Fibroblast of skin of back (primary cell): ENCODE results near the gene SACM1L.

ENCODE experiments used
- DNase-seq: peaks from one replicate; pipeline ENCODE4 v3.0.0-alpha.2; 2013

Gene SACM1L

DNA sequence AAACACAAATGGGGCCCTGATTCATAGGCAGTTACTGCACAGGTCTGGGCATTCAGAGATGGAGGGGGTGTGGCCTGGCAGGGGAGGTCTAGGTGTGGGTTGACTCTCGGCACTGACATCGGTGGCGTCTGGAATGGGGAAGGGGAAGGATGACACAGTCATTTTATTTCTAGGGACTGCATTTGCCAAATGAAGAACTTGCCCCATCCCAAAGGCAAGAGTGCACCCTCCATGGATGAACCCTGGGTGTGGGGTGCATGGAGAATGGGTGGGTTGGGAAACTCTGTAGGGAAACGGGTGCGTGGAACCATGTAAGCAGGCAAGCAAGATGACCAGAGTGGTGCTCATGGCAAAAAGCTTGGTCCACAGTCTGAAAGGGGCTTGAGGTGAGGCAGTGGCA is 82.6 kb downstream of the SACM1L start:
- no peak for DNase-seq

DNA sequence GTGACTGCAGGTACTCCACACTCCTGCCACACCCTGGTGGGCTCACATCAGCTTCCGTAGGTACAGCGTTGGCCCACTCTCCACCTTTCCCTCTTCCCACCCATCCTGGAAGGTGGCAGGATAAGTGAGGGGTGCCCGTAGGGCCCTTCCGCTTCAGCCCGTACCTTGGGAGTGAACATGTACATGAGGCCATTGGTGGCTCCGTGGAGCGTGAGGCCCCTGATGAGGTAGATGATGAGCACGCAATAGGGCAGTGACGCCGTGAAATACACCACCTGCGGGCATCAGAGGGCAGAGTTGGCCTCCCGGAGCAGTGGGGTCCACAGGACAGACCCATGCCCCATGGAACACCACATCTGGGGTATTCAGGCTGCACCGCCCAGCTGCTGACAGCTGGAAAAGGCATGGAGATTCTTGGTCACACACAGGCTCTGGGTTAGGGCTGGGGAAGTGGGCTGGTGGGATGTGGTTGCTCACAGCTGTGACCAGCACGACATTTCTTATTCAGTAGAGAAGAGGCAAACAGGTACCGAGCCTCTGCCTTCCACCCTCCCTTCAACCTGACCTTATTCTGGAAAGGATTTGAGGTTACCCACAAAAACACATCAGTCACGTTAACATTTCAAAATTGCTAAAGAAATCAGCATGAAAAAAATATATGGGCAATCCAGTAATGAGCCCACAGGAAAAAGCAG is 83.3 kb downstream of the SACM1L start:
- DNase-seq, result no peak

DNA sequence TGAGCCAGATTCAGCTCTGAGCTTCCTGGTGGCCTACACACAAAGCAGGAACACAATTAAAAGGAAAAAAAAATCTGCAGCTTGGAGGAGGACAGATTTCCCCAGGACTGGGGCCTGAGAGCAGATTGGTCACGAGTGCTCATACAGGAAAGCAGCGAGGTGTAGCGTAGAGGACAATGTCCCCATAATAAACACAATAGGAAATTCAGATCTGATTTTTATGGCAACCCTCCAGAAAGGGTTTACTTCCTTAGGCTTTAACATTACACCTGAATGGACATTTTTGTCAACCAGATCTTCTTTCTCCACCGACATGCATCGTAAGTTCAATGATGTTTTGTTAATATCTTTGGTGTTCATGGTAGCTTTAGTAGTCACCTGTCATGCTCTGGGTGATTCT is 83.9 kb downstream of the SACM1L start:
- no peak for DNase-seq

DNA sequence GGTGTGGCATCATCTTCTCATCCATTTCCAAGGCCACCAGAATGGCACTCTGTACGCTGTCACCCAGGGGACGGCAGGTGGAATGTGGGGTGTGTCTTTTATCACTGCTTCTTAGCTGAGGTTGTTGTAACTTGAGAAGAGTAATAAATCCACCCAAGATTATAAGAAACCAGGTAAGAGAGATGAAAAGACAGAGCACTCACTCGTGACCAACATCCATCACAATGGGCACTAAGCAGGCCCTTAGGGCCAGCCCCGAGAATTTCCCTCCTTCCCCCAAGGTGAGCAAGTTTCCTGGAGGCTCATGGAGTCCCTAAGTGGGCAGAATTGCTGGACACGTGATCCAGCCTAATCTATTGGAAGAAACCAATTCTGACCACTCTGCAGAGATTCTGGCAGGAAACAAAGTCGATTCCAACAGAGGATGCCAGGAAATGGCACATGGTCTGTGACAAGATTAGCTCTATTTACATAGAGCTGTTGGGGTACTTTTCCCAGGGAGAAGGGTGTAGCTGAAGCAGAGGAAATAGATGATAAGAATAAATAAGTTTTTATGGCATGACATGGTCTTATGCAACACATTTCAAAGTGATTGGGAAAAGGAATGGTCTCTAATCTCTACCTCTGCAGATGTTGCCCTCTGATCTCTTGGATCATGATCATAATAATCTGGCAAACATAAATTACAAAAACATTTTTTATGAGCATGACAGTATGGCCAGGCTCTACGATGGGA is 84.7 kb downstream of the SACM1L start:
- no peak for DNase-seq

DNA sequence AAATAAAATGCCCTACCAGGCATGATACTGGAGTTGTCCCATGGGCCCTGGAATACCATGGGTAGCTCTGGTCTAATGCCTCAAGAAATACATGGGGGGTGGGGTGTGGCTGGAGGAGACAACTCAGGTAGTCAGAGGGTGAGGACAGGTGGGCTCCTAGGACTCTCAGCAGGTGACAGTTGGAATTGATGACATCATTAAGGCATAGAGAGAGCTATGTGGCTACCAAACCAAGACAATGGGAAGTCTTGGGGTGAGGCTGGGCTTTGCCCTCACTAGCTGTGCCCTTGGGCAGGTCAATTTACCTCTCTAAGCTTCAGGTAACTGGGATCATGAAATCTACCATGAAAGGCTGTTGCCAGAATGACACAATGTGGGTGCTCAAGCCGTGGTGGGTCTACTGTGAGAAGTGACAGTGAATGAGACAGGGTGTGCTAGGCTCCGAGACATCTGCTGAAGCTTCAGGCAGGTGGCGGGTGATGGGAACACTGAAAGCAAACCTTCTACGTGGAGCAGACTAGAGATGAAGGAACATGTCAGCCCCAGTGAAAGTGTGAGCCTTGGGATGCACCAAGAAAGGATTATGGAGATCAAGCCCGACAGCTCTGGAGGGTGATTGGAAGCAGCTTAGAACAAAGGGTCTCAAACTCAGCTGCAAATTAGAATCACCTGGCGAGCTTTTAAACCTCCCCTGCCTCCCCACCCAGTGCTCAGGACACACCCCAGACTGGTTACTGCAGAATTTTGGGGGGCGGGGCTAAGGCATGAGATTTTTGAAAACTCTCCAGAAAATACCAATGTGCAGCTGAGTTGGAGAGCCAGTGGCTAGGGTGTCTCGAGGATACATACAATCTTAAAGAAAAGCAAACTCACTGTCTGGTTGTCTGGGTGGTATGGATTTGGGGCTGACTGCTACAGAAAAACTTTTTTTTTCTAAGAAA is 85.7 kb downstream of the SACM1L start:
- DNase-seq, result no peak

DNA sequence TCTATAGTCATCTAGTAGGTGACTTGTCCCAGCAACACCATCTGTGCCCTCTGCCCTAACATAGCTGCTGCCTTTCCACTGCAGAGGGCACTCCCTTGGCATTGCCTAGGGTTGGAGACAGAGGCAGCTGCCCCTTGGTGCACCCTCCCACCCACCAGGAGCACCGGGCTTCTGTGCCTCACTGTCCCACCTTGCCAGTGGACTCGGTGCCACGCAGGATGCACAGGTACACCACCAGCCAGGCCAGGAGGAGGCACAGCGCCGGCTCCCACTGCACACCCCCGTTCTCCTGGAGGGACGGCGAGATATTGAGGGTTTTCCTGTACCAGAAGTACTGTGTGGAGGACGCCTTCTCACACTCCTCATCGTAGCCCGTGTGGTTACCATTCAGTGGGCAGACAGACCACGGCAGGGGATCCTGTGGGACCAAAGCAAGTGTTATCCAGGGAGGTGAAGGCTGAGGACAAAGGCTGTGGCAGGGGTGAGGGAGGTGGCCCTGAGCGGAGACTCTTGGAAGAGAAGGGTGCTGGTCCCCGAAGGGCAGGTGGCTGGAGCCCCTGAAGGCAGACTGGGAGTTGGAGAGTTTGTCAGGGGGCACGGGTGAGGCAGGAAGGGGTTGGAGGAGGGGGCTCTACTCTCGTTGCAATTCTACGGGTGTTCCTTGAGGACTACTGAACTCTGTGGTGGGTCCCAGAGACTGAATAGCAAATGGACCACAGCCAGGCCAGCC is 86.5 kb downstream of the SACM1L start:
- DNase-seq, result no peak

DNA sequence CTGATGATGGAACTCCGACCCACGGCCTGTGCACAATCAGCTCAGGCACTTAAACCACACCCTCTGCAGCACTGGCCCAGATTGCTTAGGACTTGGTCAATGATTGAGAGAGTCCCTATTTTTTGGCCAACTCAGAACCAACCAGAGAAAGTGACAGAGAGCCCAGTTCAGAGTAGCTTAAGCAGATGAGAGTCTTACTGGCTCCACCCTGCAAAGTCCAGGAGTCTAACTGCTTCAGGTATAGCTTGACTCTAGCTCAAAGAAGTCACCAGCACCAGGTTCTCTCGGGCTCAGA is 87.1 kb downstream of the SACM1L start:
- no peak for DNase-seq

DNA sequence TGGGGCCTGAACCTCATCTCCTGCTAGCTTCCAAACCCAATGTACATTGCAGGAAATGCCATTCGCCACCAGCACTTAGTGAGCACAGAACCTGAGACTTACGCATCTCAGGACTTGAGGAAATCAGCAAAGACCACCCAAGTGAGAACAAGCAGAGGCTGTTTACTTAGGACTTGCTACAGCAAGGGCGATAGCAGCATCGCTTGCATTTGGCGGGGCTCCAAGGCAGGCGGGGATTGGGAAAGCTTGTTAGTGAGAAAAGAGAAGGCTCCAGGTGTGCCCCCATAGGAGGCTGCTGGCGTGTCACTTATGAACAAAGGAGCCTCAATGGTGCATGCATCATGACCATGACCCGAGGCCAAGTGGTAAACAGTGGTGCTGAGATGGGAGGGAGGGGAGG is 87.4 kb downstream of the SACM1L start:
- no peak for DNase-seq

DNA sequence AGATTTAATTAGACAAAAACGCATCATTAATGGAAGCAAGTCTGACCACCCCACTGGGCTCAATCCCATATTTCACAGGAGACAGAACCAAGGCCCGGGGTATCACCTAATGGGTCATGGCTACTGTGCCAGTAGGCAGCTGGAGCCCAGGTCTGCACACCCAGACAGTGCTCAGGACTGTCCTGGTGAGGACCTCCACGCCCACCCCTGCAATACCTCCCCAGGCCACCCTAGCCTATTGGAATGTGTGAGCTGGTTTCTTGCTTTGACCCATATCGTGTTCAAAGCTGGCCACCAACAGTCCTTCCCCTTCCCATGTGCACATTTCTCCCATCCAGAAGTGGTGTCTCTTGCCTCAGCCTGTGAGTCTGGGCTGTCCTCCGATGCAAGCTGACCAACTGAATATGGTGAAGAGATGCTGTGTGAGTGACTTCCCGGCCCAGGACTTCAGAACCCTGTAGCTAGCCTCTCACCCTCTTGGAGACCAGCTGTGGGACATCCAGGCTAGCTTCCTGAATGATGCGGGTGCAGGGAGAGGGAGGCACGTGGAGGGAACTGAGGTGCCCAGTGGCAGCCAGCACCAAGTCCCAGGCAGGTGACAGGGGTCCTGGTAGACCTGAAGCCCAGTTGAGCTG is 88.0 kb downstream of the SACM1L start:
- no peak for DNase-seq

DNA sequence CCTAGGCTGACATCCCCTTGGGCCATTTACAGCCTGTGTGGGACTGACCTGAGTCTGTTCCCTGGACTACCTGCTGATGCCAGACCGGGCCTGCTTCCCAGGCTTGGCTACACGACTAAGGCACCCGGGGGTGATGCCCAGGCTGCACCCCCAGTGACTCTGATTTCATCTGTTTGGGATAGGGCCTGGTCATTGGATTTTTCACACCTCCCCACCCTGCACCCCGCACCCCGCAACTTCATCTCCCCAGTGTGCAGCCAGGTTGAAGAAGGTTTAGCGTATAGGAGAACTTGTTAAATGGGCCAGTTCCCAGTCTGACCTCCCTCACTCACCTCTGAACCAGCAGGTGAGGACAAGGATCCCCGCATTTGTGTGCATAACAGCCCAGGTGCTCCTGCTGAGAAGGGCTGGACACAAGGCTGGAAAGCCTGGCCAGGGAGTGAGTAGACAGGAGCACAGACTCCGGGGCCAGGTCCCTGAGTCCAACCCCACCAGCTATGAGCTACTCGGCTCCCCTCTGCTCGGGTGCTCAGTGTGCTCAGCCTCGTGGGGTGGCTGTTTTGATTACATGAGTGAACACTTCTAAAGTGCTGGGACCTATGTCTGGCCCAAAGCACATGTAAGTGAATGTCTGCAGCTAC is 88.7 kb downstream of the SACM1L start:
- DNase-seq, result no peak

DNA sequence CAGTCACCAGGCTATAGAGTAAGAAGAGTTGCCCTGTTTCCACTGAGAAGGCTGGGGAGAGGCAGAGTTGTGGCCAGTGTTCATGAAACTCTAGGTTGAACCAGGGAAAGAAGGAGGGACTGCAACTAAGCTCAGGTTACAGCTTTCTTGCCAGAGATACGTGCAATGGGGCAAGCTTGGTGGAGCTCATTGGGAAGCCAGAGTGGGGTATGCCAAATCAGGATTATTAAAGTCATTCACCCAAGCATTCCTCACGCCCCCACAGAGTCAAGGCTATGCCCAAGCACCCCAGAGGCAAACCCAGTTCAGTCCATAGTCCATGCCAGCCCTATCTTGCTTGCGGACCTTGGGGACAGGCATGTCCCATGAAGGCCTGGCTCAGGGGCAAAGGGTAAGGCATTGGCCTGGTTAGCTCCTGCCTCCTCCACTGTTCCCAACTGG is 89.6 kb downstream of the SACM1L start:
- DNase-seq, result no peak

DNA sequence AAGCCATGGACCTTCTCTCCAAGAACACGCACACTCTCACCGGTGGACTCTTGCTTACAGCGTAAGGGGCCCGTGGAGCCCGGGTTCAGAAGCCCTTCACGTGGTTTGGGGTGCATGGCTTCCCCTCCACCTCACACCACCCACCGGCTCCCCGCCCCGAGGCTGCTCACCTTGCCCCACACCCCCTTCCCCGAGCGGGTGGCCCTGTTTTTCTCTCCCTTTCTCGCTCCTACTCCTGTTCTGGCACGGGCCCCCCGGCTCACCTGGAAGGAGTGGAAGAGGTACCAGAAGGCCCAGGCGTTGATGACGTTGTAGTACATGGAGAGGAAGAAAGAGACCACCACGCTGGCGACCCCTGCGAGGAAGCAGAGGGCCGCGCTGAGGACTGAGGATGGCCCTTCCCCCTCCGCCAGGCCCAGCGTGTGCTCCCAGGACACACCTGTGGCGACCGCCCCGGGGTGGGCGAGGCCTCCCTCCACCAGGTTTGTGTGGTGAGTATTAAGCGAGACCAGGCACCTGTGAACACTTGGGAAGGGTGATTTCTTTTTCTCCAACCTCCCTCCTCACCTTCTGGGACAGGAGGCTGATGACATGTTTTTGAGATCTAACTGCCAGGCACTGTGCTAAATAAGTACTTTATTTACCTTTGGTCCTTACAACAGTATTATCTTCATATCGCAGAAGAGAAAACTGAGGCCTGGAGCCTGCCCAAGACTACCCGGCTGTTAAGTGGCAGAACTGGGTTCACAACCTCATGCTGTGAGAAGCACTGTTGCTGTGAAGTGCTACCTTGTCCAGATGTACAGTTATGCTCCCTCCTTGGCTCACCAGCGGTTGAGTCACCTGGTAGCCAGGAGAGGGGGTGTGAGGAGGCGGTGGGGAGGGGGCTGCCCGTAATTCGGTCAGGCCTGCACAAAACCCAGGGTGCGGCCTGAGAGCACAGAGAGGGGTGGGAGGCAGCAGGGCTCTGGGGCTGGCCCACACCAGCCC is 90.8 kb downstream of the SACM1L start:
- no peak for DNase-seq

DNA sequence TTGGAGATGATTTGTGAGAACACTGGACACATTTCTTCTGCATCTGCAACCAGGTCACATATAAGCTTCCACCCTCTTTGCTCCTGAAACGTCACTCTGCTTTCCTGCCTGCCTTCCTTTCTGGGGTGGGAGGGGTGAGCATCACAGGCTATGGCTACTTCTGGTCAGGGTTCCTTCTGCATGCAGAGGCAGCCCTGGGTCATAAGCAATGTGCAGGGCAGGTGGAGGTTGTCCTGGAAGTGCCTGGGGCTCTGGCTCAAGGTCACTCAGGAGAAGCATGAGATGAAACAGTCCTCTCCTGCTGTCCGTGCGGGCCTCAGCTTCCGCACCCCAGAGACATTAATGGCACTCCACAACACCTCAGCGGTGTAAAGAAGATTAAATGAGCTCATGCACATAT is 92.1 kb downstream of the SACM1L start:
- no peak for DNase-seq

DNA sequence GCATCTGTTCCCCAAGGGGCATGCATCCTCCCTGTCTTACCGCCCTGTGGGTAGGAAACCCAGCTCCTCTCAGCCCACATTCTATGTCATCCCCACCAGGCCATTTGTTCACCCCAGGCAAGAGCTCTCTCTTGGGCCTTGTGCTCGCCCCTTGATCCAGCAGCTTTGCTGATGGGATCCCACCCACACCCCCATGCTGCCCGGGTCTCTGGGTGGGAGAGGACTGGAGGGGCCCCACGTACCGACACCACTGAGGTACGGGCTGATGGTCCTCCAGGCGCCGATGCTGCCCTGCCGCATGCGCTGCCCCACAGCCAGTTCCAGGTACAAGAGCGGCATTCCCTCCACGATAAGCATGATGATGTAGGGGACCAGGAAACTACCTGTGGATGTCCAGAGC is 92.6 kb downstream of the SACM1L start:
- no peak for DNase-seq

DNA sequence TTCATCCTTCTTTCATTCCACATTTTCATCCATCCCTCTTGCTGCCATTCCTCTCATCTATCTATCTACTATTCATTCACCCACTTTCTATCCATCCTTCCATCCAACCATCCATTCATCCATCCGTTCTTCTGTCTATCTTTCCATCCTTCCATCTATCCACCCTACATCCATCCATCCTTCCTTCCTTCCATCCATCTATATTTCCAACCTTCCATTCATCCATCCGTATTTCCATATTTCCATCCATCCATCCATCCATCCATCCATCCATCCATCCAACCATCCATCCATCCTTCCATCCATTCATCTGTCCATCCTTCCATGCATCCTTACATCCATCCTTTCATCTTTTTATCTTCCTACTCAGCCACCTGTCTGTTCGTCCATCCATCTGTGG is 93.2 kb downstream of the SACM1L start:
- no peak for DNase-seq

DNA sequence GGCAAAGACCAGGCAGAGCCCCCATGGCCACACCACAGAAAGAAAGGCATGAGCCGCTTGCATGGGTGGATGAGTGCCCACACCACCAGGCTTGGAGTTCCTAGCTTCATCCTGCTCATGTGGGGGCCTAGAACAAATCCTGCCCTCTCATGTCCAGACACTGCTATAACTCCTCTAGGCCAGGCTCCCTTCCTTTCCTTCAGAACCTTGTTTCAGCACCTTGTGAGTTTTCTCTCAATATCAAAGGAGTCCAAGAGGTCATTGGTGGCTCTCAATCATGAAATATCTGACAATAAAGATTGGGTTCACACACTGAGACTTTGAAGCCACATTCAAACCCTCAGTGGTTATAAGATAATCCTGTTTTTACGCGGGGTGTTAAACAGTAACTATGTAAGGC is 94.5 kb downstream of the SACM1L start:
- DNase-seq, result no peak

DNA sequence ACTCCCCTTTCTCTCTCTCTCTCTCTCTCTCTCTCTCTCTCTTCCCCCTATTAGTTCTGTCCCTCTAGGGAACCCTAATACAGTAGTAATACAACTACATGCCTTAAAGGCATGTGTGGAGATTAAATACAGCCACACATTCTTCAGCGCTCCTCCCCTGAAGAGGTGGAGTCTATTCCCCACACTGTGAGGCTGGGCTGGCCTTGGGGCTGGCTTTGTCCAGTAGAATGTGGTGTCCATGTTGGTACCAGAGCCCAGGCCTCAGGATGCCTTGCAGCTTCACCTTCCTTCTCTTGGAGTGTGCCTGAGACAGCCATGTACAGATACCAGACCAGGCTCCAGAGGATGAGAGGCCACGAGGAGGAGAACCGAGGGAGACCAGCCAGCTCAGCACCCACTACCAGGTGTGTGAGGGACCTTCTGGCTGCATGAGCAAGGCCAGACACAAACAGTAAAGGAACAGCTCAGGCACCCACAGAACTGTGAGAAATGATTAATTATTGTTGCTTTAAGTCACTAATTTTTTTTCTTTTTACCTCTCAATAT is 96.5 kb downstream of the SACM1L start:
- no peak for DNase-seq

DNA sequence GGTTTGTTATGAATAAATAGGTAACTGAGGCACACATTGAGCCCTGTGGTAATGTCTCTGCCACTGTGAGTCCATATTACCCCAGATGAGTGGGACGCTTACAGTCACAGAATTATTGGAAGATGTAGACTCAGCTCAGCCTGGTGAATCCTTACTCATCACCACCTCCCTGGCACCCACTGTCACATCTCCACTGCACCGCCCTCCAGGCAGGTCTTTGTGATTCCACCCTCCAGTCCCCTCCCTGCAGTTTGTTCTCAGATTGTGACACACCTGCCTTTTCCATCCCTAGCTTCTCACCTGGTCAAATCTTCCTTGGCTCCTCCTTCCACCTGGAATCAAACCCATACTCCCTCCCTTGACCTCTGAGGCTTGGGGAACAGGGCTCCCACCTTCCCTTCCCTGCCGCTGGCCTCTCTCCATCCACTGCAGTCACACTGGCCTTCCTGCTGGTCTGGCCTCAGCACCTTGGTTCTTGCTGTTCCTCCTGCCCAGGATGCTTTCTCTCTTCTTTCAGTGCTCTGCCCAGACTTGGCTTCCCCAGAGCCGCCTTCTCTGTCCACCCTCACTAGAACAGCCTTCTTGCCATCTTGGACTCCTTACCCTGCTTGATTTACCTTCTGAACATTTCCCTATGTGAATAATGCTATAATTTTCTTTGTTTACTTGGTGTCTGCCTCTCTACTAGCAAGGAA is 97.8 kb downstream of the SACM1L start:
- DNase-seq, result no peak

DNA sequence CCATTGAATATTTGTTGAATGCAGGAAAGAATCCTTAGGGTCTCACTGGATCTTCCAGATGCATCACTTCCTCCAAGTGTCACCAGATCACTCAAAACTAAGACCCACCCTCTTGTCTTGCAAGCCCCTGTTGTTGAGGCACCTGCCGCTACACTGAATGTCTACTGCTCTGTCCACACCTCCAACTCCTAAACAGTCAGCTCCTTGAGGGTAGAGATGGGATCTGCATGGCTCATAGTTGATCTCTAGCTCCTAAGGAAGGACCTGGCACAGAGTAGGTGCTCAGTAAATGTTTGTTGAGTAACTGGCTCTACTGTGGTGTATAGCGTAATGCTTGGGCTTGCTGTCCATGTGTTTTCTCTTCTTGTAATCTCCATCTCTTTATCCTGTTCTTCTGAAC is 98.4 kb downstream of the SACM1L start:
- no peak for DNase-seq
